ENCODE data around the gene TAB3. TPM values are rescaled to one million over a fixed set of nuclear protein-coding genes. Genes with fewer than 3 reads are reported as not detected.

TAB3 gene
- total RNA-seq, 1 experiment from 2014 or later: 13.5 TPM

- H3K4me1 Mint-ChIP-seq: peaks cover 9 to 10% of the 10 kb centered on the region in 2 experiments; a peak in 3 of 4 replicates
- H4K5ac ChIP-seq (ENCODE audit: insufficient read length, low read depth, low read length): no peak overlapping the region
- H3K79me2 ChIP-seq (ENCODE audit: insufficient read depth, low read length): no peaks in the 10 kb centered on the region; the same call in 1 of the 2 replicates
- no peaks in the 10 kb centered on the region for H3K27me3 Mint-ChIP-seq (ENCODE audit: low read depth)
- no peak overlapping the region for H3K4me3 Mint-ChIP-seq
- H3K9me3 ChIP-seq (ENCODE audit: control insufficient read depth, low read depth, low read length): no peaks in the 10 kb centered on the region
- no peak overlapping the region for H2BK20ac ChIP-seq (ENCODE audit: low read depth, low read length, poor library complexity, severe bottlenecking)
- no peak overlapping the region for H3K14ac ChIP-seq (ENCODE audit: insufficient read depth, low read length)
- DNase-seq: no peak
- H3K18ac ChIP-seq (ENCODE audit: insufficient read length, low read depth, low read length): no peak overlapping the region
- no peak overlapping the region for H3K27ac ChIP-seq (ENCODE audit: insufficient read length, low read depth, low read length)
- H3K79me1 ChIP-seq (ENCODE audit: insufficient read depth, low read depth, low read length, poor library complexity, severe bottlenecking): no peaks in the 10 kb centered on the region
- peaks cover 0 to 8% (median 0%) of the 10 kb centered on the region in 3 experiments; a peak in 2 of 7 replicates for H3K36me3 Mint-ChIP-seq (ENCODE audit: insufficient read depth in 1 of 3, low read depth in 3 of 3)
- H2BK5ac ChIP-seq (ENCODE audit: insufficient read length, low read length): no peak overlapping the region
- peaks cover 49 to 55% of the 10 kb centered on the region in 2 experiments for H3K9me3 Mint-ChIP-seq
- H2BK12ac ChIP-seq (ENCODE audit: insufficient read length, low read depth, low read length): no peak overlapping the region
- H3K4me2 ChIP-seq (ENCODE audit: insufficient read depth, insufficient read length, low read length): no peak overlapping the region
- no peak overlapping the region for H4K91ac ChIP-seq (ENCODE audit: insufficient read length, low read depth, low read length)
- H4K8ac ChIP-seq (replicated peaks; ENCODE audit: insufficient read length, low read depth, low read length): no peak overlapping the region
- H4K20me1 ChIP-seq (ENCODE audit: control insufficient read depth, insufficient read depth, insufficient read length): no peaks in the 10 kb centered on the region
- H3K23ac ChIP-seq (ENCODE audit: insufficient read length, low read depth, low read length): no peak overlapping the region
- no peak overlapping the region for H3K4ac ChIP-seq (ENCODE audit: low read depth, low read length)
- H3K27ac Mint-ChIP-seq: no peak overlapping the region
- TF ChIP-seq, protein P1, sequence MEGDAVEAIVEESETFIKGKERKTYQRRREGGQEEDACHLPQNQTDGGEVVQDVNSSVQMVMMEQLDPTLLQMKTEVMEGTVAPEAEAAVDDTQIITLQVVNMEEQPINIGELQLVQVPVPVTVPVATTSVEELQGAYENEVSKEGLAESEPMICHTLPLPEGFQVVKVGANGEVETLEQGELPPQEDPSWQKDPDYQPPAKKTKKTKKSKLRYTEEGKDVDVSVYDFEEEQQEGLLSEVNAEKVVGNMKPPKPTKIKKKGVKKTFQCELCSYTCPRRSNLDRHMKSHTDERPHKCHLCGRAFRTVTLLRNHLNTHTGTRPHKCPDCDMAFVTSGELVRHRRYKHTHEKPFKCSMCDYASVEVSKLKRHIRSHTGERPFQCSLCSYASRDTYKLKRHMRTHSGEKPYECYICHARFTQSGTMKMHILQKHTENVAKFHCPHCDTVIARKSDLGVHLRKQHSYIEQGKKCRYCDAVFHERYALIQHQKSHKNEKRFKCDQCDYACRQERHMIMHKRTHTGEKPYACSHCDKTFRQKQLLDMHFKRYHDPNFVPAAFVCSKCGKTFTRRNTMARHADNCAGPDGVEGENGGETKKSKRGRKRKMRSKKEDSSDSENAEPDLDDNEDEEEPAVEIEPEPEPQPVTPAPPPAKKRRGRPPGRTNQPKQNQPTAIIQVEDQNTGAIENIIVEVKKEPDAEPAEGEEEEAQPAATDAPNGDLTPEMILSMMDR (conservative IDR thresholded peaks at IDR 0.05): no peak
- H3K9ac ChIP-seq (ENCODE audit: extremely low read depth, insufficient read length, low read length): no peak overlapping the region
- no peak overlapping the region for H2AK5ac ChIP-seq (ENCODE audit: insufficient read length, low read length)
- H3K27me3 ChIP-seq (ENCODE audit: insufficient read depth, low read length): no peaks in the 10 kb centered on the region
- no peak overlapping the region for H3T11ph ChIP-seq (ENCODE audit: low read length)
- H3K4me1 ChIP-seq (ENCODE audit: insufficient read depth, low read length): no peaks in the 10 kb centered on the region
- no peak overlapping the region for H2BK120ac ChIP-seq (ENCODE audit: low read depth, low read length, poor library complexity, severe bottlenecking)
- H2BK15ac ChIP-seq (ENCODE audit: low read depth, low read length): no peak overlapping the region
- no peak overlapping the region for H2AFZ ChIP-seq (ENCODE audit: low read length)
- no peaks in the 10 kb centered on the region for H3K23me2 ChIP-seq (ENCODE audit: insufficient read length, low read depth, low read length, poor library complexity, severe bottlenecking)
- H3K56ac ChIP-seq (ENCODE audit: insufficient read length, low read depth, low read length): no peak overlapping the region
- WGBS (ENCODE audit: extremely low coverage, insufficient read length, low lambda C conversion rate): no CpG with 5 or more reads among the region's 1 CpG
These were observed 7.7 kb downstream of the TAB3 start for GRCh38 chrX:30881390-30881789.

Measured in H9 (cell line).